Keratinocyte (primary cell): Measurements from ENCODE around the gene ARHGAP4. TPM values are rescaled to one million over a fixed set of nuclear protein-coding genes. Genes with fewer than 3 reads are reported as not detected.

Experiments
- DNase-seq: peaks from one replicate; pipeline ENCODE4 v3.0.0-alpha.2; 2011; ENCODE audit warnings: low read depth, missing footprints, low spot score
- FAIRE-seq: peaks from 2 replicates; lab custom pipeline; 2011; peaks lifted over from hg19 to GRCh38; lab: Jason Lieb, UNC
- H2AFZ ChIP-seq: 2 replicates; pipeline ENCODE4 v1.6.0; 2012; ENCODE audit warnings: low read length, control low read depth, inconsistent platforms; ENCODE audit not compliant: control insufficient read depth
- H3K27ac ChIP-seq: 2 replicates; pipeline ENCODE4 v1.5.1; 2011; ENCODE audit warnings: low read length; ENCODE audit not compliant: control insufficient read depth, insufficient read depth
- H3K27me3 ChIP-seq: 3 replicates; pipeline ENCODE4 v1.6.0; 2011; ENCODE audit warnings: low read length; ENCODE audit not compliant: control insufficient read depth, insufficient read depth; ENCODE audit errors: extremely low read depth
- H3K36me3 ChIP-seq, 2 experiments: 2 replicates in 1 of 2; 3 replicates in 1 of 2; pipeline ENCODE4 v1.5.1; 2011; ENCODE audit warnings: low read length in 2 of 2, mild to moderate bottlenecking in 1 of 2; ENCODE audit not compliant: control insufficient read depth in 2 of 2, insufficient read depth in 2 of 2; ENCODE audit errors: extremely low read depth in 1 of 2
- H3K4me1 ChIP-seq: 3 replicates; pipeline ENCODE4 v1.5.1; 2011; ENCODE audit warnings: low read length; ENCODE audit not compliant: control insufficient read depth, insufficient read depth; ENCODE audit errors: extremely low read depth
- H3K4me2 ChIP-seq: 3 replicates; pipeline ENCODE4 v1.6.0; 2011; ENCODE audit warnings: low read depth, low read length; ENCODE audit not compliant: control insufficient read depth, insufficient read depth; ENCODE audit errors: extremely low read depth
- H3K4me3 ChIP-seq, 3 experiments: fragments of 200-600 bp in 1 of 3; sonication (generic) in 1 of 3; 2 replicates in 2 of 3; 3 replicates in 1 of 3; pipeline ENCODE4 v1.5.1; 2011 to 2016; ENCODE audit warnings: low read length in 3 of 3, mild to moderate bottlenecking in 3 of 3, control low read depth in 2 of 3, inconsistent platforms in 1 of 3, low read depth in 1 of 3, mixed read lengths in 1 of 3, mixed run types in 1 of 3, moderate library complexity in 1 of 3; ENCODE audit not compliant: control insufficient read depth in 2 of 3, insufficient read depth in 2 of 3; ENCODE audit errors: extremely low read depth in 1 of 3
- H3K79me2 ChIP-seq: 2 replicates; pipeline ENCODE4 v1.6.0; 2012; ENCODE audit warnings: low read length; ENCODE audit not compliant: control insufficient read depth, insufficient read depth
- H3K9ac ChIP-seq: 3 replicates; pipeline ENCODE4 v1.6.0; 2011; ENCODE audit warnings: low read length; ENCODE audit not compliant: control insufficient read depth, insufficient read depth; ENCODE audit errors: extremely low read depth
- H3K9me1 ChIP-seq: 3 replicates; pipeline ENCODE4 v1.6.0; 2011; ENCODE audit warnings: low read length; ENCODE audit not compliant: control insufficient read depth, insufficient read depth; ENCODE audit errors: extremely low read depth
- H3K9me3 ChIP-seq: 2 replicates; pipeline ENCODE4 v1.5.1; 2012; ENCODE audit warnings: low read depth, low read length; ENCODE audit not compliant: control insufficient read depth
- H4K20me1 ChIP-seq: 3 replicates; pipeline ENCODE4 v1.6.0; 2011; ENCODE audit warnings: low read length; ENCODE audit not compliant: control insufficient read depth, insufficient read depth; ENCODE audit errors: extremely low read depth
- EZH2 ChIP-seq: IDR thresholded peaks from one replicate; pipeline ENCODE4 v1.6.1; 2012; ENCODE audit warnings: inconsistent platforms, mild to moderate bottlenecking, low read length, moderate library complexity
- dilution Hi-C: fragments of 300-500 bp; cut with MboI; formaldehyde crosslinking; loops from one replicate; pipeline ENCODE4 v1.7.0; 2020; ENCODE audit warnings: low sequenced_read_pairs; ENCODE audit not compliant: extremely low pct_ligation_motif_present
- polyA plus RNA-seq, 5 experiments: library from polyadenylated mRNA; depleted of rRNA in 3 of 5; stranded (reverse) in 3 of 5; stranded (forward) in 1 of 5; unstranded in 1 of 5; fragments of >200 nt; gene quantifications; 1 replicate in 1 of 5; 2 replicates in 3 of 5; 3 replicates in 1 of 5; pipeline versions ENCODE4 v1.2.1 to v1.2.3, GENCODE V29; 2011 to 2012; ENCODE audit warnings: missing spikeins in 2 of 5, low read depth in 1 of 5, low replicate concordance in 1 of 5
- TF ChIP-seq, protein P1 (sequence below), 3 experiments: IDR thresholded peaks in 1 of 3; conservative IDR thresholded peaks in 1 of 3; optimal IDR thresholded peaks in 1 of 3; 2 replicates in 2 of 3; 3 replicates in 1 of 3; pipeline versions ENCODE3 to v1.5.1; 2011; ENCODE audit warnings: low read length in 3 of 3, mild to moderate bottlenecking in 3 of 3, moderate library complexity in 2 of 3, control low read depth in 1 of 3, inconsistent platforms in 1 of 3; ENCODE audit not compliant: insufficient read depth in 2 of 3; ENCODE audit errors: extremely low read depth in 1 of 3

The ARHGAP4 gene
- polyA plus RNA-seq, 1 donor (not counting 4 experiments of a cell fraction or from before 2014, with no cell fraction given) = 0.35 TPM

GRCh38 chrX:153922932-153923857 lies 2.9 kb downstream of the ARHGAP4 start:
- H4K20me1 ChIP-seq = no peaks in the 10 kb centered on the region

DNA sequence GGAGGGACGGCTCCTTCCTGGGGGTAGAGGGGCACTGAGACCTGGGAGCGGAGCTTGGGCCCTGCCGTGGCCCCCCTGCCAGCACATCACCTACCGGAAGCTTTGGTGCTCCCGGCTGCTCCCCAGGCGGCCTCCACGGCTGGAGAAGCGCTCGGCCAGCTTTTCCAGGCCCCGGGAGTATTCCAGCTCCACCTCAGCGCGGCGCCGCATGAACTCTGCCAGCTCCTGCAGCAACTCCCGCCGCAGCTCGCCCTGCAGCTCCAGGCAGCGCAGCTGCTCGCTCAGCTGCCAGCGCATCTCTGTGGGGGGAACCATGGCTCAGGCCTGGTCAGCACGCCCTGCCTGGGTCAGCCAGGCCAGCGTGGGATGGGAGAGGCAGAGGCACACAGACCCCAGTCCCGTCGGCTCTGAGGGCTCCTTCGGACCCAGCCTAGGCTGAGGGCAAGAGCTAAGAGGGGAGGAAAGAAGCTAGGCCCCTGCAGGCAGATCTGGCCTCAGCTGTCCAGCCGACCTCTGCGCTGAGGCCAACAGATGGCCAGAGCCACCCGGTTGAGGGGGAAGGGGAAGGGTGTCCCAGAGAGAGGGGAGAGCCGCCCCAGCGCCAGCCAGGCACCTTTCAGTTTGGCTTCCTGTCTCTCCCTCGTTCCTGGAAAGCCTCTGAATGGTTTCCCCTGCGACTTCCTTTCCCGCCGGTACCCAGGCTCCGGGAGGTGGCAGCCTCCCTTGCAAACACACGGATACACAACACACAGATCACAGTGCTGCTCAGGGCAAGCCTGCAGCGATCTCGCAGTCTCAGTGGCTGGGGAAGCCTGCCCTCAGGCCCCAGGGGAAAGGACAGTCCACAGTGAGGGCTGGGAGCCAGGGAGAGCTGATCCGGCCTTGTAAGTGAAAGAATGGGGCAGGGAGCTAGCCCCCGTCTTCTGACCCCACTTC lies 4.3 kb downstream of the ARHGAP4 start:
- H2AFZ ChIP-seq = peak overlapping the region; percentile 65
- FAIRE-seq (no peak), DNase-seq (no peak)
- H3K79me2 ChIP-seq = no peaks in the 10 kb centered on the region
- H4K20me1 ChIP-seq = no peaks in the 10 kb centered on the region
- H3K36me3 ChIP-seq = no peaks in the 10 kb centered on the region
- dilution Hi-C loops = no loop called here
- peak overlapping the region; percentile 37 for H3K4me2 ChIP-seq
- H3K4me3 ChIP-seq = no peak overlapping the region
- H3K9me3 ChIP-seq = no peaks in the 10 kb centered on the region
- no peaks in the 10 kb centered on the region for H3K9me1 ChIP-seq
- peaks cover 16% of the 10 kb centered on the region for H3K4me1 ChIP-seq
- no peak for TF ChIP-seq EZH2
- TF ChIP-seq, protein P1, sequence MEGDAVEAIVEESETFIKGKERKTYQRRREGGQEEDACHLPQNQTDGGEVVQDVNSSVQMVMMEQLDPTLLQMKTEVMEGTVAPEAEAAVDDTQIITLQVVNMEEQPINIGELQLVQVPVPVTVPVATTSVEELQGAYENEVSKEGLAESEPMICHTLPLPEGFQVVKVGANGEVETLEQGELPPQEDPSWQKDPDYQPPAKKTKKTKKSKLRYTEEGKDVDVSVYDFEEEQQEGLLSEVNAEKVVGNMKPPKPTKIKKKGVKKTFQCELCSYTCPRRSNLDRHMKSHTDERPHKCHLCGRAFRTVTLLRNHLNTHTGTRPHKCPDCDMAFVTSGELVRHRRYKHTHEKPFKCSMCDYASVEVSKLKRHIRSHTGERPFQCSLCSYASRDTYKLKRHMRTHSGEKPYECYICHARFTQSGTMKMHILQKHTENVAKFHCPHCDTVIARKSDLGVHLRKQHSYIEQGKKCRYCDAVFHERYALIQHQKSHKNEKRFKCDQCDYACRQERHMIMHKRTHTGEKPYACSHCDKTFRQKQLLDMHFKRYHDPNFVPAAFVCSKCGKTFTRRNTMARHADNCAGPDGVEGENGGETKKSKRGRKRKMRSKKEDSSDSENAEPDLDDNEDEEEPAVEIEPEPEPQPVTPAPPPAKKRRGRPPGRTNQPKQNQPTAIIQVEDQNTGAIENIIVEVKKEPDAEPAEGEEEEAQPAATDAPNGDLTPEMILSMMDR (optimal IDR thresholded peaks at IDR 0.05 in 1 of 3, IDR thresholded peaks at IDR 0.05 in 1 of 3, conservative IDR thresholded peaks at IDR 0.05 in 1 of 3; ENCODE audit: extremely low read depth in 1 of 3, insufficient read depth in 2 of 3, low read length in 3 of 3) = no peak
- H3K27me3 ChIP-seq = no peaks in the 10 kb centered on the region
- no peak overlapping the region for H3K9ac ChIP-seq
- no peak overlapping the region for H3K27ac ChIP-seq

More at GRCh38 chrX:153922932-153923857, 2.9 kb downstream of the ARHGAP4 start:
- DNase-seq = no peak
- Histone ChIP-seq H3K9me3 (no peaks in the 10 kb centered on the region), H3K4me1 (peaks cover 17% of the 10 kb centered on the region), H3K4me2 (no peak overlapping the region), H3K36me3 (no peaks in the 10 kb centered on the region), H3K27ac (no peak overlapping the region), H2AFZ (no peak overlapping the region), H3K27me3 (no peaks in the 10 kb centered on the region), H3K4me3 (no peak overlapping the region), H3K9ac (no peak overlapping the region), H3K9me1 (no peaks in the 10 kb centered on the region), H3K79me2 (no peaks in the 10 kb centered on the region)
- dilution Hi-C loops = no loop called here
- no peak for TF ChIP-seq EZH2
- TF ChIP-seq, protein P1 (optimal IDR thresholded peaks at IDR 0.05 in 1 of 3, IDR thresholded peaks at IDR 0.05 in 1 of 3, conservative IDR thresholded peaks at IDR 0.05 in 1 of 3; ENCODE audit: extremely low read depth in 1 of 3, insufficient read depth in 2 of 3, low read length in 3 of 3) = peak in 1 of 3 experiments; percentile 8
- no peak for FAIRE-seq
